ENCODE measurements around the gene NTRK3.

The NTRK3 gene

DNA sequence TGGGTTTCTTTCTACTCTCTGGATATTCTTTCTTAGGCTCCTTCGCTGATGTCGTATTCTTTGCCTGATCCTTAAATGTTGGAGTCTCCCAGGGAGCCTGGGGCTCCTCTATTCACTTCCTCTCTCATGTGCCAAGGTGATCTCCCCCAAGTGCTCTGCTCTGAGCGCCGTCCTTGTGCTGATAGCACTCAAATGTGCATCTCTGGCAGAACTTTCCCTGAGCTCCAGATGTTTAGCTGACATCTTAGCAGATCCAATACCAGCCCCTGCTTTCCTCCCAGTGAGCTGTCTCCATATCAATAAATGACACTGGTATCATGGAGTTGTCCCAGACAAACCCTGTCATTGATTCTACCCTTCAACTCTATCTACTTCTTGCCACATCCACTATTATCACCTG is 62.4 kb downstream of the NTRK3 start:
- no peaks in the 10 kb centered on the region for H3K79me2 ChIP-seq (ENCODE audit: insufficient read depth, low read length)
- H3K4me2 ChIP-seq (ENCODE audit: low read depth, low read length, poor library complexity, severe bottlenecking), result no peak overlapping the region
- H3K27me3 ChIP-seq (ENCODE audit: insufficient read depth, low read length, poor library complexity, severe bottlenecking), result no peaks in the 10 kb centered on the region
- H3K9me3 ChIP-seq (ENCODE audit: insufficient read depth, low read depth, low read length), result no peaks in the 10 kb centered on the region
- TF ChIP-seq, protein P1, sequence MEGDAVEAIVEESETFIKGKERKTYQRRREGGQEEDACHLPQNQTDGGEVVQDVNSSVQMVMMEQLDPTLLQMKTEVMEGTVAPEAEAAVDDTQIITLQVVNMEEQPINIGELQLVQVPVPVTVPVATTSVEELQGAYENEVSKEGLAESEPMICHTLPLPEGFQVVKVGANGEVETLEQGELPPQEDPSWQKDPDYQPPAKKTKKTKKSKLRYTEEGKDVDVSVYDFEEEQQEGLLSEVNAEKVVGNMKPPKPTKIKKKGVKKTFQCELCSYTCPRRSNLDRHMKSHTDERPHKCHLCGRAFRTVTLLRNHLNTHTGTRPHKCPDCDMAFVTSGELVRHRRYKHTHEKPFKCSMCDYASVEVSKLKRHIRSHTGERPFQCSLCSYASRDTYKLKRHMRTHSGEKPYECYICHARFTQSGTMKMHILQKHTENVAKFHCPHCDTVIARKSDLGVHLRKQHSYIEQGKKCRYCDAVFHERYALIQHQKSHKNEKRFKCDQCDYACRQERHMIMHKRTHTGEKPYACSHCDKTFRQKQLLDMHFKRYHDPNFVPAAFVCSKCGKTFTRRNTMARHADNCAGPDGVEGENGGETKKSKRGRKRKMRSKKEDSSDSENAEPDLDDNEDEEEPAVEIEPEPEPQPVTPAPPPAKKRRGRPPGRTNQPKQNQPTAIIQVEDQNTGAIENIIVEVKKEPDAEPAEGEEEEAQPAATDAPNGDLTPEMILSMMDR (conservative IDR thresholded peaks at IDR 0.05; ENCODE audit: low read length), result no peak
- no peak for TF ChIP-seq EZH2phosphoT487 (IDR thresholded peaks at IDR 0.05; ENCODE audit: borderline replicate concordance)
- no peak overlapping the region for H2AFZ ChIP-seq (ENCODE audit: low read length)
- H3K4me3 ChIP-seq (ENCODE audit: low read length, poor library complexity, severe bottlenecking), result no peak overlapping the region
- no peaks in the 10 kb centered on the region for H3K4me1 ChIP-seq (ENCODE audit: insufficient read depth, low read length, poor library complexity, severe bottlenecking)
- no peaks in the 10 kb centered on the region for H4K20me1 ChIP-seq (ENCODE audit: insufficient read depth, low read length, poor library complexity, severe bottlenecking)
- H3K9me2 ChIP-seq (replicated peaks; ENCODE audit: low read depth, low read length), result no peaks in the 10 kb centered on the region
- H3K36me3 ChIP-seq (ENCODE audit: insufficient read depth, low read length), result no peaks in the 10 kb centered on the region
- no peak overlapping the region for H3K9ac ChIP-seq (ENCODE audit: low read depth, low read length, poor library complexity, severe bottlenecking)
- H3F3A ChIP-seq (ENCODE audit: low read depth), result no peaks in the 10 kb centered on the region

- no peak overlapping the region for H3K4me3 ChIP-seq (ENCODE audit: low read length, poor library complexity, severe bottlenecking)
- no peak overlapping the region for H2AFZ ChIP-seq (ENCODE audit: low read length)
- H3K27me3 ChIP-seq (ENCODE audit: insufficient read depth, low read length, poor library complexity, severe bottlenecking), result no peaks in the 10 kb centered on the region
- no peaks in the 10 kb centered on the region for H3F3A ChIP-seq (ENCODE audit: low read depth)
- H3K4me1 ChIP-seq (ENCODE audit: insufficient read depth, low read length, poor library complexity, severe bottlenecking), result no peaks in the 10 kb centered on the region
- TF ChIP-seq, protein P1 (conservative IDR thresholded peaks at IDR 0.05; ENCODE audit: low read length), result no peak; the same call in 1 of the 2 replicates
- no peak for TF ChIP-seq EZH2phosphoT487 (IDR thresholded peaks at IDR 0.05; ENCODE audit: borderline replicate concordance)
- no peaks in the 10 kb centered on the region for H3K9me2 ChIP-seq (replicated peaks; ENCODE audit: low read depth, low read length)
- no peaks in the 10 kb centered on the region for H3K79me2 ChIP-seq (ENCODE audit: insufficient read depth, low read length)
- no peaks in the 10 kb centered on the region for H3K36me3 ChIP-seq (ENCODE audit: insufficient read depth, low read length)
- H3K9me3 ChIP-seq (ENCODE audit: insufficient read depth, low read depth, low read length), result no peaks in the 10 kb centered on the region
- no peak overlapping the region for H3K9ac ChIP-seq (ENCODE audit: low read depth, low read length, poor library complexity, severe bottlenecking)
- no peak overlapping the region for H3K4me2 ChIP-seq (ENCODE audit: low read depth, low read length, poor library complexity, severe bottlenecking)
- no peaks in the 10 kb centered on the region for H4K20me1 ChIP-seq (ENCODE audit: insufficient read depth, low read length, poor library complexity, severe bottlenecking)
These were observed 63.1 kb downstream of the NTRK3 start for GRCh38 chr15:88193415-88193814.

DNA sequence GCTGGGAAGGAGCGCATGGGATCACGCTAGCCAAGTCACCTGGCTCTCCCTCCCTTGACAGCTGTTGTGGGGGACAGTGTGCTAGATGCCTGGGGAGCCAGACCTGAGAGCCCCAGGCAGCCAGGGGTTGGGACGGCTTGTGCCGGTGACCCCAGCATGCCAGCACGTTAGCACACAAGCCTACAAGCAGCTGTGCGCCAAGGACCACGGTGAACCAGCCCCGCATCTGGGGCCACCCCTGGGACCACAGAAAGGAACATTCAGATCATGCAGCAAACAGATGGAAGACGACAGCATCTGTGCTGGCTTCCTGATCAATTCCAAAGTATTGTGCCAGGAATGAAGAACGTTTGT is 64.8 kb downstream of the NTRK3 start:
- Histone ChIP-seq H3K9me2 (replicated peaks; ENCODE audit: low read depth, low read length) (no peaks in the 10 kb centered on the region), H3K9ac (ENCODE audit: low read depth, low read length, poor library complexity, severe bottlenecking) (no peak overlapping the region), H4K20me1 (ENCODE audit: insufficient read depth, low read length, poor library complexity, severe bottlenecking) (no peaks in the 10 kb centered on the region), H3K27me3 (ENCODE audit: insufficient read depth, low read length, poor library complexity, severe bottlenecking) (no peaks in the 10 kb centered on the region), H3K4me2 (ENCODE audit: low read depth, low read length, poor library complexity, severe bottlenecking) (no peak overlapping the region), H2AFZ (ENCODE audit: low read length) (no peak overlapping the region), H3F3A (ENCODE audit: low read depth) (no peaks in the 10 kb centered on the region), H3K4me1 (ENCODE audit: insufficient read depth, low read length, poor library complexity, severe bottlenecking) (no peaks in the 10 kb centered on the region), H3K36me3 (ENCODE audit: insufficient read depth, low read length) (no peaks in the 10 kb centered on the region), H3K4me3 (ENCODE audit: low read length, poor library complexity, severe bottlenecking) (no peak overlapping the region), H3K9me3 (ENCODE audit: insufficient read depth, low read depth, low read length) (no peaks in the 10 kb centered on the region), H3K79me2 (ENCODE audit: insufficient read depth, low read length) (no peaks in the 10 kb centered on the region)
- TF ChIP-seq EZH2phosphoT487 (IDR thresholded peaks at IDR 0.05; ENCODE audit: borderline replicate concordance), result no peak
- TF ChIP-seq, protein P1 (conservative IDR thresholded peaks at IDR 0.05; ENCODE audit: low read length), result no peak

Data from Loucy (cell line).